ENCODE results near the gene MED12L.

The MED12L gene

DNA sequence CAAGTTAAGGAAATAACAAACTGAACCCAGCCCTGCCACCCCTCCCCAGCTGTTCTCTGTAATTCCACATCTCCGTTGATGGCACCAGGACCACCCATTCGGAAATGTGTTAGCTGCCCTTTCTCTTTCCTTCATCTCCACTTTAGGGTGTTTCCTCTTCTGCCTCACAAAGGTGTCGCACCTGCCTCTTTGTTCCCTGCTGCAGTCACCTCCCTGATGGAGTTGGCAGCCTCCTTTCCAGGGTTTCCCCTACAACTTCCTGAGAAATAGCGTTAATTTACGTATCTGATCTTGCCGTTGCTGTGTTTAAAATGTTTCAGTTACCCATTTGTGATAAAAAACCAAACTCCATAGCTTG is 60.2 kb downstream of the MED12L start:
- DNase-seq (ENCODE audit: low read depth): no peak
- TF ChIP-seq, protein P1, sequence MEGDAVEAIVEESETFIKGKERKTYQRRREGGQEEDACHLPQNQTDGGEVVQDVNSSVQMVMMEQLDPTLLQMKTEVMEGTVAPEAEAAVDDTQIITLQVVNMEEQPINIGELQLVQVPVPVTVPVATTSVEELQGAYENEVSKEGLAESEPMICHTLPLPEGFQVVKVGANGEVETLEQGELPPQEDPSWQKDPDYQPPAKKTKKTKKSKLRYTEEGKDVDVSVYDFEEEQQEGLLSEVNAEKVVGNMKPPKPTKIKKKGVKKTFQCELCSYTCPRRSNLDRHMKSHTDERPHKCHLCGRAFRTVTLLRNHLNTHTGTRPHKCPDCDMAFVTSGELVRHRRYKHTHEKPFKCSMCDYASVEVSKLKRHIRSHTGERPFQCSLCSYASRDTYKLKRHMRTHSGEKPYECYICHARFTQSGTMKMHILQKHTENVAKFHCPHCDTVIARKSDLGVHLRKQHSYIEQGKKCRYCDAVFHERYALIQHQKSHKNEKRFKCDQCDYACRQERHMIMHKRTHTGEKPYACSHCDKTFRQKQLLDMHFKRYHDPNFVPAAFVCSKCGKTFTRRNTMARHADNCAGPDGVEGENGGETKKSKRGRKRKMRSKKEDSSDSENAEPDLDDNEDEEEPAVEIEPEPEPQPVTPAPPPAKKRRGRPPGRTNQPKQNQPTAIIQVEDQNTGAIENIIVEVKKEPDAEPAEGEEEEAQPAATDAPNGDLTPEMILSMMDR (IDR thresholded peaks at IDR 0.05; ENCODE audit: insufficient read depth, low read depth, low read length, missing control alignments): no peak
- no peak overlapping the region for H3K4me3 ChIP-seq (ENCODE audit: low read length)

DNA sequence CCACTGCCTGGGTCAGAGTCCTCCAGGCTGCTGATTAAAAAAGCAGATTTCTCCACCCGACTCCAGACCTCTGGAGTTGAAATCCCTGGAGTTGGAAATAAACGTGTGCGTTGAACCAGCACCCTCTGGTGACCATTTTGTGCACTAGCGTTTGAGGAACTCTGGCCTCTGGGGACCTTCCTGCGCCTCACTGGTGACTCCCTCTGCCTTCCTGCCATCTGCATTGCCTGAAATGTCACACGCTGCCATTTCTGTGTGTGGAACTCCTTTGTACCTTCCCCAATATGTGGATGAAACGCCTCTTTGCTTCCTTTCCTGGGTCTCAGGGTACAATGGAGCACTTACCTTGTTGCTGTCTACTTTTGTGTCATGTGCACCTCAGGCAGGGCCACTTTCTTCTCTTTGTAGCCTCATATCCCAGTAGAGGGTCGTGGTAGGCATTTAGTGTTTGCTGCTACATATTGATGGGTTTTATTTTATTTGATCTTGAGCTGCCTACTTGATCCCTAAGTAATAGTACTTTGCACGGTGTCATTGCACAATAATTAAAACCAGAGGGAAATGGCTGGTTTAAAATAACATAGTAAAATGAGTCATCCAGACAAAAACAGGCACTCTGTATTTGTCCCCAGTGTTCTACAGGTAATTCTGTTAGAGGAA is 60.7 kb downstream of the MED12L start:
- TF ChIP-seq, protein P1 (IDR thresholded peaks at IDR 0.05; ENCODE audit: insufficient read depth, low read depth, low read length, missing control alignments): peak; percentile 92
- peak; percentile 77 for DNase-seq (ENCODE audit: low read depth)
- no peak overlapping the region for H3K4me3 ChIP-seq (ENCODE audit: low read length)

DNA sequence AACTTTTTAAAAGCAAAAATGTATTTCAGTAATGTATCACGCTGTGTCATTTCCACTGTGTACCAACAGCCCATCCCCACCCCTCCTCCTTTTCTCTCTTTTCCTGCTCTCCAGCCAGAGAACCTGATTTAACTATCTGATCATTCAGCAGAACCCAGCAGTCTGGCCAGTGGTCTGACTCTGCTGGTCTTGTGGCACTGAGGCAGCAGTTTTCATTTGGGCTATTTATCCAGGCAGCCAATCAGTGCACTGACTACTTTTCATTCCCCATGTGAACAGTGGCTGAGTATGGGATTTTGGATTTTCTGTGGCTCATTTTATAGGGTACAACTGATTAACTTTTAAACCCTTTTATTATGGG is 61.2 kb downstream of the MED12L start:
- TF ChIP-seq, protein P1 (IDR thresholded peaks at IDR 0.05; ENCODE audit: insufficient read depth, low read depth, low read length, missing control alignments): no peak
- DNase-seq (ENCODE audit: low read depth): no peak
- no peak overlapping the region for H3K4me3 ChIP-seq (ENCODE audit: low read length)

DNA sequence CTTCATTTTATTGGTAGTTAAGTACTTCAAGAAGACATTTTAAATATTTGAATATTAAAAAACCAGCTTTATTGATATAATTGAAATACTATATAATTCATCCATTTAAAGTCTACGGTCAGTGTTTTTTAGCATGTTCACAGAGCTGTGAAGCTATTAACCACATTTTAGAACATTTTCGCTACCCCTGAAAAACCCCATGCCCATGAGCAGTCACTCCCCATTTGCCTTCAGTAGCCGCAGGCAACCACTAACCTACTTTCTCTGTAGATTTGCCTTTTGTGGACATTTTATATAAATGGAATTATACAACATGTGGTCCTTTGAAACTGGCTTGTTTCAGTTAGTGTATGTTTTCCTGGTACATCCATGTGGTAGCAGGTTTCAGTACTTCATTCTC is 61.8 kb downstream of the MED12L start:
- TF ChIP-seq, protein P1 (IDR thresholded peaks at IDR 0.05; ENCODE audit: insufficient read depth, low read depth, low read length, missing control alignments): no peak
- no peak for DNase-seq (ENCODE audit: low read depth)
- no peak overlapping the region for H3K4me3 ChIP-seq (ENCODE audit: low read length)

DNA sequence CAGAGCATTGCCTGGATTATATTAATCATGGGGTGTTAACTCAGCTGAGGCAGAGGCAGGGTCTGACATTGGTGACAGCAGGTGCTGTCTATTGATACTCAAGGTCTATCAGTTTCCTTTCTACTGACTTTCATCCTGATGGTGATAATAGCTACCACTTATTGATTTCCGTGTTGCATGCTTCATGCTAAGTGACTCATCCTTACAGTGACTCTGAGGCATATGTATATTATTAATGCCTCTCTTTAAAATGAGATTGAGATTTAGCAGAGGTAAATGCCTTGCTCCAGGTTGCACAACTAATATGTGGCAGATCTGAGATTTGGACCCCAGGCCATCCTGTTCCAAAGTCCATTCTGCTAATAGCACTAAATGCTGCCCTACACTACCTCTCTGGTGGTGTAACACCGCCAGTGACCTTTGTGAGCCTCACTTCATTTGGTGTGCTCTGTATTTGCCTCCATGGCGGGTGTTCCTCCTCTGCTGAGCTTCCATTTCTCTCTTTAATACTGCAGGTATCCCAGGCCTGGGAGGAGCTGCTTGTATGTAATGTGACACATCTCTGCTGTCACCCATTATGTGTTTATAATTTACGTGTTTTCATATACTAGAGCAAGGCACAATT is 67.1 kb downstream of the MED12L start:
- DNase-seq (ENCODE audit: low read depth): no peak
- TF ChIP-seq, protein P1 (IDR thresholded peaks at IDR 0.05; ENCODE audit: insufficient read depth, low read depth, low read length, missing control alignments): no peak
- H3K4me3 ChIP-seq (ENCODE audit: low read length): no peak overlapping the region

DNA sequence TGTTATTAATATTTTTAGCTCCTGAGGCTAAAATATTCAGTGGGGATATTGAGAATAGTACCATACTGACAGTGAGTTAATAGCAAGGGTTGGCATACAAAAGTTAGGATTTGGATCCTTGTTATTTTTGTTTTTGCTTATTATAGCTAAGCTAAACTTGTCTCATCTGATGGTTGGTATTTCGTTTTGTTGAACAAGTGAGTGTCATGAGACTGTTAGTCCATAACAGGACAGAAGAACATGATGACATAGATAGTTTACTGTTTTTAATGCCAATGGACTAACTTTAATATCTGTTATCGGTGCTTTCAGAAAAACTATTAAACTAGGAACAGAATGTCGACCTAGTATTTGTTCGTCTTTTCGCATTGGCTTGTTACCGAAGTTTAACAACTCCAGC is 69.1 kb downstream of the MED12L start:
- TF ChIP-seq, protein P1 (IDR thresholded peaks at IDR 0.05; ENCODE audit: insufficient read depth, low read depth, low read length, missing control alignments): no peak
- DNase-seq (ENCODE audit: low read depth): no peak

More for the DNA sequence above, 69.1 kb downstream of the MED12L start:
- H3K4me3 ChIP-seq (ENCODE audit: low read length): no peak overlapping the region

All from epithelial cell of esophagus (primary cell).